ENCODE measurements around the gene TNFRSF19. TPM values are rescaled to one million over a fixed set of nuclear protein-coding genes. Genes with fewer than 3 reads are reported as not detected.

Gene TNFRSF19
- total and polyA plus RNA-seq, 2 of the 13 experiments (the other 11 are each of a cell fraction or from before 2014, with no cell fraction given): 75.3 to 77.7 TPM

DNA sequence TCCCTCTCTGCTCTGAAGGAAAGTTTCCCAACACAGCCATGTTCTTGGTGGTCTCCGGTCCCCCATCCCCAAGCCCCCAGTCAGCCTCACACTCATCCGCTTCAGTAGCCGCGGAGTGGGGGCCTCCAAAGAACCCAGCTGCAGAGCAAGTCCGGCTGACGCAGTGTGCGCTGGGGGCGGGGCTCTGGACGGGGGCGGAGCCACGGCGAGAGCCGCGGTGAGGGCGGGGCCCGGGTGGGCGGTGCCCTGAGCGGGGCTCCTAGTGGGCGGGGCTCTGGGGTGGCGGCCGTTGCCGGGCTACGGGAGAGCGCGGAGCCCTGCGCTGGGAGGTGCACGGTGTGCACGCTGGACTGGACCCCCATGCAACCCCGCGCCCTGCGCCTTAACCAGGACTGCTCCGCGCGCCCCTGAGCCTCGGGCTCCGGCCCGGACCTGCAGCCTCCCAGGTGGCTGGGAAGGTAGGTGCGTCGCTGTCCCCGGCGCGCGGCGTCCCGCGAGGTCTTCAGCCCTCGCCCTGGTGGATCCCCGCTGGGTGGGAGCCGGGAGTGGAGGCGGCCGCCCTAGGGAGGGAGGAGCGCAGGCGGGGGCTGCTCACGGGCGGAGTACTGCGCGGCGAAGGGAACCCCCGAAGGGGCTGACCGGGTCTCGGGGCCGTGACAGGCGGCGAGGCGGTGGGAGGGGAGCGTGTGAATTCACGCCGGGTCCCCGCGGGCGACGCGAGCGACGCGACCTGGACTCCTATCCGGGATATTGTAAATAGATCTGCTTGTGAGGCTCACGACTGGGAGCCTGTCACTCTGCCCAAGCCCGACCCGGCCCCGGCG lies 9.1 kb downstream of the TNFRSF19 start (continued):
- TF ChIP-seq, protein P1, sequence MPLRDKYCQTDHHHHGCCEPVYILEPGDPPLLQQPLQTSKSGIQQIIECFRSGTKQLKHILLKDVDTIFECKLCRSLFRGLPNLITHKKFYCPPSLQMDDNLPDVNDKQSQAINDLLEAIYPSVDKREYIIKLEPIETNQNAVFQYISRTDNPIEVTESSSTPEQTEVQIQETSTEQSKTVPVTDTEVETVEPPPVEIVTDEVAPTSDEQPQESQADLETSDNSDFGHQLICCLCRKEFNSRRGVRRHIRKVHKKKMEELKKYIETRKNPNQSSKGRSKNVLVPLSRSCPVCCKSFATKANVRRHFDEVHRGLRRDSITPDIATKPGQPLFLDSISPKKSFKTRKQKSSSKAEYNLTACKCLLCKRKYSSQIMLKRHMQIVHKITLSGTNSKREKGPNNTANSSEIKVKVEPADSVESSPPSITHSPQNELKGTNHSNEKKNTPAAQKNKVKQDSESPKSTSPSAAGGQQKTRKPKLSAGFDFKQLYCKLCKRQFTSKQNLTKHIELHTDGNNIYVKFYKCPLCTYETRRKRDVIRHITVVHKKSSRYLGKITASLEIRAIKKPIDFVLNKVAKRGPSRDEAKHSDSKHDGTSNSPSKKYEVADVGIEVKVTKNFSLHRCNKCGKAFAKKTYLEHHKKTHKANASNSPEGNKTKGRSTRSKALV (CRISPR knock-in tag; IDR thresholded peaks at IDR 0.05): peak; percentile 77; the same call in 1 of the 2 replicates
- no peak; the same call in 1 of the 2 replicates for TF ChIP-seq ZNF34 (CRISPR knock-in tag; IDR thresholded peaks at IDR 0.05; ENCODE audit: borderline replicate concordance)
- peak; percentile 79; the same call in 1 of the 2 replicates for TF ChIP-seq SAP130 (CRISPR knock-in tag; IDR thresholded peaks at IDR 0.05; ENCODE audit: low read depth)
- TF ChIP-seq NR1H2 (CRISPR knock-in tag; IDR thresholded peaks at IDR 0.05; ENCODE audit: borderline replicate concordance, low read depth): no peak
- TF ChIP-seq, protein P2, sequence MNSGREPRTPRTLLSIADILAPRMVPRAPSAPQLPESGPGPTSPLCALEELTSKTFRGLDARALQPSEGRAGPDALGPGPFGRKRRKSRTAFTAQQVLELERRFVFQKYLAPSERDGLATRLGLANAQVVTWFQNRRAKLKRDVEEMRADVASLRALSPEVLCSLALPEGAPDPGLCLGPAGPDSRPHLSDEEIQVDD (CRISPR knock-in tag; IDR thresholded peaks at IDR 0.05; ENCODE audit: borderline replicate concordance): no peak
- TF ChIP-seq GATA4 (IDR thresholded peaks at IDR 0.05; ENCODE audit: borderline replicate concordance, low read depth): no peak
- TF ChIP-seq ZNF777 (CRISPR knock-in tag; IDR thresholded peaks at IDR 0.05): peak; percentile 45
- TF ChIP-seq XRCC5 (optimal IDR thresholded peaks at IDR 0.05; ENCODE audit: low read length): no peak
- no peak for TF ChIP-seq PRDM4 (CRISPR knock-in tag; IDR thresholded peaks at IDR 0.05; ENCODE audit: borderline replicate concordance)
- TF ChIP-seq, protein P3, sequence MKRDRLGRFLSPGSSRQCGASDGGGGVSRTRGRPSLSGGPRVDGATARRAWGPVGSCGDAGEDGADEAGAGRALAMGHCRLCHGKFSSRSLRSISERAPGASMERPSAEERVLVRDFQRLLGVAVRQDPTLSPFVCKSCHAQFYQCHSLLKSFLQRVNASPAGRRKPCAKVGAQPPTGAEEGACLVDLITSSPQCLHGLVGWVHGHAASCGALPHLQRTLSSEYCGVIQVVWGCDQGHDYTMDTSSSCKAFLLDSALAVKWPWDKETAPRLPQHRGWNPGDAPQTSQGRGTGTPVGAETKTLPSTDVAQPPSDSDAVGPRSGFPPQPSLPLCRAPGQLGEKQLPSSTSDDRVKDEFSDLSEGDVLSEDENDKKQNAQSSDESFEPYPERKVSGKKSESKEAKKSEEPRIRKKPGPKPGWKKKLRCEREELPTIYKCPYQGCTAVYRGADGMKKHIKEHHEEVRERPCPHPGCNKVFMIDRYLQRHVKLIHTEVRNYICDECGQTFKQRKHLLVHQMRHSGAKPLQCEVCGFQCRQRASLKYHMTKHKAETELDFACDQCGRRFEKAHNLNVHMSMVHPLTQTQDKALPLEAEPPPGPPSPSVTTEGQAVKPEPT (CRISPR knock-in tag; IDR thresholded peaks at IDR 0.05; ENCODE audit: low read depth): no peak
- TF ChIP-seq ZMAT3 (CRISPR knock-in tag; conservative IDR thresholded peaks at IDR 0.05): no peak
- TF ChIP-seq PHF20 (CRISPR knock-in tag; IDR thresholded peaks at IDR 0.05): no peak
- TF ChIP-seq ZNF891 (CRISPR knock-in tag; IDR thresholded peaks at IDR 0.05): no peak
- TF ChIP-seq, protein P4, sequence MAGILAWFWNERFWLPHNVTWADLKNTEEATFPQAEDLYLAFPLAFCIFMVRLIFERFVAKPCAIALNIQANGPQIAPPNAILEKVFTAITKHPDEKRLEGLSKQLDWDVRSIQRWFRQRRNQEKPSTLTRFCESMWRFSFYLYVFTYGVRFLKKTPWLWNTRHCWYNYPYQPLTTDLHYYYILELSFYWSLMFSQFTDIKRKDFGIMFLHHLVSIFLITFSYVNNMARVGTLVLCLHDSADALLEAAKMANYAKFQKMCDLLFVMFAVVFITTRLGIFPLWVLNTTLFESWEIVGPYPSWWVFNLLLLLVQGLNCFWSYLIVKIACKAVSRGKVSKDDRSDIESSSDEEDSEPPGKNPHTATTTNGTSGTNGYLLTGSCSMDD (CRISPR knock-in tag; IDR thresholded peaks at IDR 0.05): no peak
- TF ChIP-seq FOXA3 (CRISPR knock-in tag; IDR thresholded peaks at IDR 0.05): no peak
- TF ChIP-seq TOPORS (CRISPR knock-in tag; IDR thresholded peaks at IDR 0.05): peak; percentile 69; the same call in 1 of the 2 replicates
- no peak for TF ChIP-seq SYNCRIP (IDR thresholded peaks at IDR 0.05; ENCODE audit: insufficient read depth, low read depth, low read length)
- no peak for TF ChIP-seq ZSCAN31 (CRISPR knock-in tag; IDR thresholded peaks at IDR 0.05; ENCODE audit: low read depth)
- no peak for TF ChIP-seq ZNF382 (CRISPR knock-in tag; IDR thresholded peaks at IDR 0.05; ENCODE audit: borderline replicate concordance)
- no peak for TF ChIP-seq MEF2D (CRISPR knock-in tag; IDR thresholded peaks at IDR 0.05)
- TF ChIP-seq ZSCAN30 (CRISPR knock-in tag; IDR thresholded peaks at IDR 0.05): no peak
